ENCODE measurements around the gene DBN1. TPM values are rescaled to one million over a fixed set of nuclear protein-coding genes. Genes with fewer than 3 reads are reported as not detected.

DBN1 gene
- polyA plus RNA-seq, 1 experiment = 164 TPM

DNA sequence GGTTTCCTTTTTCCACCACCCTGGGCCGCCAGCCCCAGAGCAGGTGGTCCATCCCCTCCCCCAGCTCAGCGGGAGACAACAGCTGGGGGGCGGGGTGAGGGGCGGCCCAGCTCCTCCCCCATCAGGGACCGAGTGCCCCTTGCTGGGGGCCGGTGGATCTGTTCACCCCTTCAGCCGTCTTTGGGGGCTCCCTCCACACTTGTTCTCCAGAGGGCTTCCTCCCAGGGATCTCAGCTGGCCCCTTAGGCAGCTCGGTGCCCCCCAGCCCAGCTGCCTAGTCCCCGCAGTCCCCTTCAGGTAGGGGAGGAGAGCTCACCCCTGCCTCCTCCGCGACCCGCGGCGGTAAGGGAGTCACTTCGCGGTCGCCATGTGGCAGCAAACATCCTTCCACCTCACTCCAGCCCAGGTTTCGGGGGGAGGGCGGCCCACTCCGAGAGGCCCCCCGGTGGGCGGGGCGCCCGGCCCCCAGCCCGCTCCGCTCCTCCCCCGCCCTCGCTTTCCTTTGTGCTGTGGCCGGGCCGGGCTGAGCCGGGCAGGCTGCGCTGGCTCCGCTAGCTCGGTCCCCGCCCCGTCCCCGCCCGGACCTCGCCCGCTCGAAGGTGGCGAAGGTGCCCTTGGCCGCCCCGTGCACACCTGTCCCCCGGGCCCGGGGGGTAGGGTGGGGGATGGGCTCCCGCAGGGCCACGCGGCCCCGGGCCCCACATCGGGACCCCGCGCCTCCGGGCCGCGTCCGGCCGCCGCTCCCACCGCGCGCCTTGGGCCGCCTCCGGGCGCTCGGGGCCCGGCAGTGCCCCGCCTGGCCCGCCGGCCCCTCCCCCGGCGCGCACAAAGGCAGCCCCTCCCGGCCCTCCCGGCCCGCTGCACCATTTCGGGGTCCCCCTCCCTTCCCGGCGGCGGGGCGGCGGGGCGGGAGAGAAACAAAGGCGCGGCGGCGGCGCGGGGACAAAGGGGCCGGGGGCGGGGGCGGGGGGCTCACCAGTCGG, 683 bp downstream of the DBN1 start:
- Histone ChIP-seq H3K27ac (ENCODE audit: low read depth, low read length) (peak overlapping the region; percentile 68), H3K9me3 (ENCODE audit: control insufficient read depth, insufficient read depth, low read length) (no peaks in the 10 kb centered on the region; the same call in 1 of the 2 replicates), H3K27me3 (ENCODE audit: control insufficient read depth, insufficient read depth, low read length) (no peaks in the 10 kb centered on the region), H3K4me3 (ENCODE audit: low read depth, low read length) (peak overlapping the region; percentile 92)
- DNase-seq (ENCODE audit: low read depth, low spot score) = no peak
- CTCF ChIA-PET = interaction anchor here (1.8 to 3.0 kb wide), 5 partner anchors 15 to 83 kb away, joined by 4 to 12 read pairs (median 9); no protein-coding TSS in a partner anchor
- POLR2A ChIA-PET = interaction anchor here (0.9 to 13.1 kb wide), 7 partner anchors 7 to 25 kb away, joined by 3 to 230 read pairs (median 9); partner anchors contain the start of gene PDLIM7
- TF ChIP-seq, protein P1, sequence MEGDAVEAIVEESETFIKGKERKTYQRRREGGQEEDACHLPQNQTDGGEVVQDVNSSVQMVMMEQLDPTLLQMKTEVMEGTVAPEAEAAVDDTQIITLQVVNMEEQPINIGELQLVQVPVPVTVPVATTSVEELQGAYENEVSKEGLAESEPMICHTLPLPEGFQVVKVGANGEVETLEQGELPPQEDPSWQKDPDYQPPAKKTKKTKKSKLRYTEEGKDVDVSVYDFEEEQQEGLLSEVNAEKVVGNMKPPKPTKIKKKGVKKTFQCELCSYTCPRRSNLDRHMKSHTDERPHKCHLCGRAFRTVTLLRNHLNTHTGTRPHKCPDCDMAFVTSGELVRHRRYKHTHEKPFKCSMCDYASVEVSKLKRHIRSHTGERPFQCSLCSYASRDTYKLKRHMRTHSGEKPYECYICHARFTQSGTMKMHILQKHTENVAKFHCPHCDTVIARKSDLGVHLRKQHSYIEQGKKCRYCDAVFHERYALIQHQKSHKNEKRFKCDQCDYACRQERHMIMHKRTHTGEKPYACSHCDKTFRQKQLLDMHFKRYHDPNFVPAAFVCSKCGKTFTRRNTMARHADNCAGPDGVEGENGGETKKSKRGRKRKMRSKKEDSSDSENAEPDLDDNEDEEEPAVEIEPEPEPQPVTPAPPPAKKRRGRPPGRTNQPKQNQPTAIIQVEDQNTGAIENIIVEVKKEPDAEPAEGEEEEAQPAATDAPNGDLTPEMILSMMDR (IDR thresholded peaks at IDR 0.05; ENCODE audit: low read depth, low read length) = no peak

DNA sequence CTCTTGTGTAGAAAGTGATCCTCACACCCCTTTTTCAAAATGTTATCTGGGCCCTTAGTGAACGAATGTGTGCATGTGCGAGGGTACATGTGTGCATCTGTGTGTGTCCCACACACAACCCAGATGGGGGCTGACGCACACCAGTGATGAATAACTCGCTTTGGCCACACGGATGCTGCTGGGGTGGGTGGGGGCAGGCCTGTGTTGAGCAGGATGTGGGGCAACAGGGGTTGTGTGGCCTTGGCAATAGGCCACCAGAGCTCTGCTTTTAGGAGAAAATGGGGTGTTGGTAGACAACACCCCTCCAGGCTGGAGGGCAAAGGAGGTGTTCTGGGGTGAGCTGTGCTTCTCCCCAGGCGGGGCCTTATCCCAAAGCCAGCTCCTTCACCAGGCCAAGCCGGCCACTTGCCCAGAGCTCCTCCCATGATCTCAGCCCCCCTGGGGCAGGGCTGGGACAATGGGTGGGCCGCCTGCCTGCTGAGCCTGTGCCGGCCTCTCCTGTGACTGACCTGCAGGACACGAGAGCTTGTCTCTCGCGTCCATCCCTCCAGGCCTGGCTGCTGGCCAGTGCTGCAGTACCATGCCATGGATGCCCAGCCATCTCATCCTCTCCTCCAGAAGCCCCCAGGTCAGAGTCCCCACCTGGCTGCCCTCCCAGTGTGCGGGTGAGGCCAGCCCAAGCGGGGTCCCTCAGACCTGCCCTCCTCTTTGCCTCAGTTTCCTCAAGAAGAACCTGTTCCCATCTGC, 1.7 kb downstream of the DBN1 start:
- CTCF ChIA-PET = interaction anchor here (1.0 to 2.2 kb wide), 6 partner anchors 14 to 82 kb away, joined by 3 to 12 read pairs (median 6); no protein-coding TSS in a partner anchor
- peaks cover 2% of the 10 kb centered on the region; the same call in 1 of the 2 replicates for H3K9me3 ChIP-seq (ENCODE audit: control insufficient read depth, insufficient read depth, low read length)
- TF ChIP-seq, protein P1 (IDR thresholded peaks at IDR 0.05; ENCODE audit: low read depth, low read length) = no peak
- peak overlapping the region; percentile 73 for H3K27ac ChIP-seq (ENCODE audit: low read depth, low read length)
- no peaks in the 10 kb centered on the region for H3K27me3 ChIP-seq (ENCODE audit: control insufficient read depth, insufficient read depth, low read length)
- peak overlapping the region; percentile 92 for H3K4me3 ChIP-seq (ENCODE audit: low read depth, low read length)
- no peak for DNase-seq (ENCODE audit: low read depth, low spot score)
- POLR2A ChIA-PET = interaction anchor here (0.8 to 13.1 kb wide), 8 partner anchors 8 to 24 kb away, joined by 3 to 230 read pairs (median 8); partner anchors contain the start of gene PDLIM7

DNA sequence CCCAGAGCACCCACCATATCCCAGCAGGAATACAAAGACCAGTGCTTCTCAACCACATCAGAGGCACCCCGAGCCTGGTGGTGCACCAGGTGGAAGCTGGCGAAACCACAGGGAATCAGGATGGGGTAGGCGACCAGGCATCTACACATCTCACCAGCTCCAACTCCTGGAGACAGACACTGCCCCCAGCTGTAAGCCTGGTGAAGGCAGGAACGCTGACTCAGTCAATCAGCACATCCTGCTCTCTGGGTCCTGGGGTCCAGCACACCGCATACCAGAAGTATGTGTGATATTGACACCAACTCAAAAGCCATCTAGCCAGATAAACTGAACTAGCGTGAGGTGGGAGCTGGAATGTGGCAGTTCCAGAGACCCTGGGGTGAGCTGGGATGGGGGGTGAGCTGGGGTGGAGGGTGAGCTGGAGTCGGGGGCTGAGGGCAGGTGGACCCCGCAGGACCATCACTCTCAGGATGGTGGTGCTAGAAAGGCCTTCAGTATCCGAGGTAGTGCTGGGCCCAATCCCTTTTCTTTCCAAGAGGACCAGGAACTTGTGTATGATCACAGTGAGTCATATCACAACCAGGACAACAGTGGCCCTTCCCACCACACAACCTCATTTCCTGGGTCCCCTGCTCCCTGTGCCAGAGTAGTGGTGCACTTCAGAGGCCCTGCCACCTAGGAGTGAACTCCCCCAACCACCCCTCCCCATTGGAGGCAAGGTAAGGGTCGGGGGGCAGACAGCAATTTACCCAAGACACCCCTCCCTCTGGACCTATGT, 2.5 kb downstream of the DBN1 start:
- POLR2A ChIA-PET = interaction anchor here (0.8 to 13.1 kb wide), 8 partner anchors 8 to 81 kb away, joined by 3 to 230 read pairs (median 7); partner anchors contain the start of gene PDLIM7
- Histone ChIP-seq H3K4me3 (ENCODE audit: low read depth, low read length) (peak overlapping the region; percentile 92), H3K27ac (ENCODE audit: low read depth, low read length) (peak overlapping the region; percentile 73), H3K9me3 (ENCODE audit: control insufficient read depth, insufficient read depth, low read length) (peaks cover 9% of the 10 kb centered on the region), H3K27me3 (ENCODE audit: control insufficient read depth, insufficient read depth, low read length) (no peaks in the 10 kb centered on the region)
- TF ChIP-seq, protein P1 (IDR thresholded peaks at IDR 0.05; ENCODE audit: low read depth, low read length) = no peak
- CTCF ChIA-PET = interaction anchor here (0.9 to 2.2 kb wide), 8 partner anchors 14 to 101 kb away, joined by 3 to 12 read pairs (median 4); no protein-coding TSS in a partner anchor
- DNase-seq (ENCODE audit: low read depth, low spot score) = no peak

DNA sequence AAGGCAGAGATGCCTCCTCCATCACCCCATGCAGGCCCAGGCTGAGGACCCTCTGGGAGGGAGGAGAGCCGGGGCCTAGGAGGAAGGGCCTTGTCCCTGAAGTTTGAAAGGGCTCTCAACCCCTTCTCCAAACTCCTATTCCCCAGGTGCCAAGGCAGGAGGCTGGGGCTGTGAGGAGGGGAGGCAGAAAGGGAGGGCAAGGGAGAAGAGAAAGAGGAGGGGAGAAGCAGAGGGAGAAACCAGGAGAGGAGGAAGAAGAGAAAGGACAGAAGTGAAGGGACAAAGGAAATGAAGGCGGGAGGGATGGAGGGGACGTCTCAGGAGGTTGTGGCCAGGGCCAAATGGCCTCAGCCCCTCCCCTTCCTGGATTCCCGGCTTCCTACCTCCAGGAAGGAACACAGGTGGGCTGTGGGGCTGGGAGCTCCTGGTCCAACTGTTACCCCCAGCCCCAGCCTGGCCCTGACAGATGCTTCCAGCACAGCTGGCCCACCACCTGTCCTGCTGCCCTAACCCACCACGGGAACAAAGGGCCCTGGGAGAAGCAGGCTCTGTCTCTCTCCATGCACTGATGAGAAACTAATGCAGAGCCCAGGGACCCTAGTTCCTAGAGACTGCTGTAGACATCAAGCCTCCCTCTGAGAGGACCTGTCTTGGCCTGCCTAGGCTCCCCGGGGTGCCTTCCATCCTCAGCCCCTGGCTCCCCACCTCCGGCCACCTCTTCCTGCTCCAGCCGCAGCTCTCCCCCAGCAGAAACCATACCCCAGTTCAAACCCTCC, 3.5 kb downstream of the DBN1 start:
- no peak for DNase-seq (ENCODE audit: low read depth, low spot score)
- Histone ChIP-seq H3K27ac (ENCODE audit: low read depth, low read length) (peak overlapping the region; percentile 73), H3K27me3 (ENCODE audit: control insufficient read depth, insufficient read depth, low read length) (no peaks in the 10 kb centered on the region), H3K4me3 (ENCODE audit: low read depth, low read length) (peak overlapping the region; percentile 92), H3K9me3 (ENCODE audit: control insufficient read depth, insufficient read depth, low read length) (peaks cover 12% of the 10 kb centered on the region)
- CTCF ChIA-PET = interaction anchor here (1.0 to 3.3 kb wide), 5 partner anchors 13 to 80 kb away, joined by 3 to 13 read pairs (median 11); no protein-coding TSS in a partner anchor
- TF ChIP-seq, protein P1 (IDR thresholded peaks at IDR 0.05; ENCODE audit: low read depth, low read length) = no peak
- POLR2A ChIA-PET = interaction anchor here (0.6 to 13.1 kb wide), 6 partner anchors 9 to 80 kb away, joined by 3 to 230 read pairs (median 4); partner anchors contain the start of gene PDLIM7
